ENCODE results near the gene BTBD9. TPM values are rescaled to one million over a fixed set of nuclear protein-coding genes. Genes with fewer than 3 reads are reported as not detected.

The BTBD9 gene
- total RNA-seq, 1 donor = 25.3 TPM

DNA sequence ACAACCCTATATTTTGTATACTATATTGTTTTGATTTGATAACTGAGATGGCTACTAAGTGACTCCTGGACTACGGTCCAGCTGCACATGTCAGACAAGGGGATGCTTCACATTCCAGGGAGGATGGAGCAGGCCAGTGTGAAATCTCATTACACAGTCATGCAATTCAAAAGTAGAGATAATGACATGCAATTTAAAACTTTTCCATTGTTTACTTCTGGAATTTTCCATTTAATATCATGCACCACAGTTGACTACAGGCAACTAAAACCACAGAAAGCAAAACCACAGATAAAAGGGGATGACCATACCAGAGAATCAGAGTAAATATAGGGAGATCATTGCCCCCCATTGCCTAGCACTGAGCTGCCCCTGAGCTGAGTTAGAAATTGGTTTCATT lies 366.4 kb downstream of the BTBD9 start:
- no peaks in the 10 kb centered on the region for H3K27me3 ChIP-seq (ENCODE audit: insufficient read depth, low read length)
- H3K9me3 ChIP-seq (ENCODE audit: low read depth, low read length) = no peaks in the 10 kb centered on the region
- no peaks in the 10 kb centered on the region for H4K20me1 ChIP-seq (ENCODE audit: insufficient read depth, low read length)
- H2AFZ ChIP-seq (ENCODE audit: low read length) = no peak overlapping the region
- peaks cover 38% of the 10 kb centered on the region for H3K4me1 ChIP-seq (ENCODE audit: insufficient read depth, low read length)
- no peaks in the 10 kb centered on the region for H3K79me2 ChIP-seq (ENCODE audit: insufficient read depth, low read length)
- H3K4me3 ChIP-seq (ENCODE audit: insufficient read depth, low read length) = no peak overlapping the region
- TF ChIP-seq, protein P1, sequence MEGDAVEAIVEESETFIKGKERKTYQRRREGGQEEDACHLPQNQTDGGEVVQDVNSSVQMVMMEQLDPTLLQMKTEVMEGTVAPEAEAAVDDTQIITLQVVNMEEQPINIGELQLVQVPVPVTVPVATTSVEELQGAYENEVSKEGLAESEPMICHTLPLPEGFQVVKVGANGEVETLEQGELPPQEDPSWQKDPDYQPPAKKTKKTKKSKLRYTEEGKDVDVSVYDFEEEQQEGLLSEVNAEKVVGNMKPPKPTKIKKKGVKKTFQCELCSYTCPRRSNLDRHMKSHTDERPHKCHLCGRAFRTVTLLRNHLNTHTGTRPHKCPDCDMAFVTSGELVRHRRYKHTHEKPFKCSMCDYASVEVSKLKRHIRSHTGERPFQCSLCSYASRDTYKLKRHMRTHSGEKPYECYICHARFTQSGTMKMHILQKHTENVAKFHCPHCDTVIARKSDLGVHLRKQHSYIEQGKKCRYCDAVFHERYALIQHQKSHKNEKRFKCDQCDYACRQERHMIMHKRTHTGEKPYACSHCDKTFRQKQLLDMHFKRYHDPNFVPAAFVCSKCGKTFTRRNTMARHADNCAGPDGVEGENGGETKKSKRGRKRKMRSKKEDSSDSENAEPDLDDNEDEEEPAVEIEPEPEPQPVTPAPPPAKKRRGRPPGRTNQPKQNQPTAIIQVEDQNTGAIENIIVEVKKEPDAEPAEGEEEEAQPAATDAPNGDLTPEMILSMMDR (IDR thresholded peaks at IDR 0.05; ENCODE audit: extremely low read depth, low read depth, low read length) = no peak
- no peak for DNase-seq (ENCODE audit: insufficient read length, low spot score, missing footprints)
- peak overlapping the region; percentile 12 for H3K27ac ChIP-seq (ENCODE audit: low read depth, low read length)
- no peaks in the 10 kb centered on the region for H3K36me3 ChIP-seq (ENCODE audit: insufficient read depth, low read length)
- no peak overlapping the region for H3K4me2 ChIP-seq (ENCODE audit: insufficient read depth, low read length)

DNA sequence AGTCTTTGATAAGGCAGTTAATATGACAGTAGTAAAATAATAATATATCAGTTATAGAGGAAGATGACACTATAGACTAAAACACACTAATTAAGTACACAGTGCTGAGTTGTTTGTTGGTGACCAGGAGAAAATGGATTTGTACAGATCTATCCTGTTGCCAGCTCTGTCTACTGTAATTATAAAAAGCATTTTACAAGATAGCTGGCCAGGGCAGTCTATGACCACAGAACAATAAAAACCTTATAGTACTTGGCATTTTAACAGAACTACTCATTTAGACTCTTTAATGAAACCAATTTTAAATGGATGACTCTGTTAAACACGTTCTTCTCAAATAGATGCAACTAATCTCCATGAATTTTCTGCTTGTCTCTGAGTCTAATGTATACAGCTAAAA lies 367.5 kb downstream of the BTBD9 start:
- Histone ChIP-seq H2AFZ (ENCODE audit: low read length) (no peak overlapping the region), H3K79me2 (ENCODE audit: insufficient read depth, low read length) (no peaks in the 10 kb centered on the region), H3K36me3 (ENCODE audit: insufficient read depth, low read length) (no peaks in the 10 kb centered on the region), H3K9me3 (ENCODE audit: low read depth, low read length) (no peaks in the 10 kb centered on the region), H3K4me3 (ENCODE audit: insufficient read depth, low read length) (no peak overlapping the region), H3K27me3 (ENCODE audit: insufficient read depth, low read length) (no peaks in the 10 kb centered on the region), H3K4me2 (ENCODE audit: insufficient read depth, low read length) (no peak overlapping the region), H3K27ac (ENCODE audit: low read depth, low read length) (peak overlapping the region; percentile 9), H4K20me1 (ENCODE audit: insufficient read depth, low read length) (no peaks in the 10 kb centered on the region), H3K4me1 (ENCODE audit: insufficient read depth, low read length) (peaks cover 38% of the 10 kb centered on the region)
- TF ChIP-seq, protein P1 (IDR thresholded peaks at IDR 0.05; ENCODE audit: extremely low read depth, low read depth, low read length) = no peak
- no peak for DNase-seq (ENCODE audit: insufficient read length, low spot score, missing footprints)

DNA sequence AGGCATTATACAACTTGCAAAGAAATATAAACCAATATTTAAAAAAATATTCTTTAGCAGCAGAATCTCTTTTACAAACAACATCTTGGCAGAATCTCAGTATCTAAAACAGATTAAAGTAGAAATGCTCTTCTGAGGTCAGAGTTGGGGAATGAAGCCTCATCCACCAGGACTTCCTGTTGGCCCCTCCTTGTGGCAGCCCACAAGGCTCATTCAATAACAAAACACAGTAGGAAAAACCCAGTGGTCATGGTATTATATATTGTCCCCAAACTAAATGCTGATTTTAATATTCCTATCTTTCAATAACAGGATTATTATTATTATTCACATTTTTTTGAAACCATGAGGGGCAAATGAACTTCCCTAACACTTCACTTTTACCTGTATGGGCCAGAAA lies 368.6 kb downstream of the BTBD9 start:
- H3K4me3 ChIP-seq (ENCODE audit: insufficient read depth, low read length) = no peak overlapping the region
- H3K9me3 ChIP-seq (ENCODE audit: low read depth, low read length) = no peaks in the 10 kb centered on the region
- H3K79me2 ChIP-seq (ENCODE audit: insufficient read depth, low read length) = no peaks in the 10 kb centered on the region
- peak overlapping the region; percentile 52 for H3K27ac ChIP-seq (ENCODE audit: low read depth, low read length)
- TF ChIP-seq, protein P1 (IDR thresholded peaks at IDR 0.05; ENCODE audit: extremely low read depth, low read depth, low read length) = no peak
- DNase-seq (ENCODE audit: insufficient read length, low spot score, missing footprints) = peak; percentile 62
- H2AFZ ChIP-seq (ENCODE audit: low read length) = no peak overlapping the region
- H3K27me3 ChIP-seq (ENCODE audit: insufficient read depth, low read length) = no peaks in the 10 kb centered on the region
- peaks cover 38% of the 10 kb centered on the region for H3K4me1 ChIP-seq (ENCODE audit: insufficient read depth, low read length)
- no peaks in the 10 kb centered on the region for H3K36me3 ChIP-seq (ENCODE audit: insufficient read depth, low read length)
- H4K20me1 ChIP-seq (ENCODE audit: insufficient read depth, low read length) = no peaks in the 10 kb centered on the region
- peak overlapping the region; percentile 33 for H3K4me2 ChIP-seq (ENCODE audit: insufficient read depth, low read length)

DNA sequence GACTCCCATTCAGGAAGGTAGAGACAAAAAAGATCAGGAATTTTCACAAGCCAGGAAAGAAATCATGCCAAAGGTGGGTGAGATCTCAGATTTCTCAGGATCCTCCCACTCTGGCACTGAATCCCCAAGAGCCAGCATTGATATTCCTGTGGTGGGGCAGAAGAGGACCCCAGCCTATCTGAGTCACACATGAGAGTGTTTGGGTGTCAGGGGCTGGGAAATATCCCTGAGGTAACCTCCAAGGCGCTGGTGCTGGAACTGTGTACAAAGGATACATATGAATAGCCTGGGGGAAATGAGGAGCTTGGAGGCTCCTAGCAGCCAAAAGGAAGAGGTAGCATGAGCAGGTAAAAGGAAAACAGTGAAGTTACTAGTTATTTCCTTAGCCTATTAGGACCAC lies 369.4 kb downstream of the BTBD9 start:
- H3K79me2 ChIP-seq (ENCODE audit: insufficient read depth, low read length) = no peaks in the 10 kb centered on the region
- H2AFZ ChIP-seq (ENCODE audit: low read length) = no peak overlapping the region
- no peaks in the 10 kb centered on the region for H4K20me1 ChIP-seq (ENCODE audit: insufficient read depth, low read length)
- no peaks in the 10 kb centered on the region for H3K9me3 ChIP-seq (ENCODE audit: low read depth, low read length)
- H3K4me1 ChIP-seq (ENCODE audit: insufficient read depth, low read length) = peaks cover 38% of the 10 kb centered on the region
- no peaks in the 10 kb centered on the region for H3K36me3 ChIP-seq (ENCODE audit: insufficient read depth, low read length)
- no peaks in the 10 kb centered on the region for H3K27me3 ChIP-seq (ENCODE audit: insufficient read depth, low read length)
- peak overlapping the region; percentile 52 for H3K27ac ChIP-seq (ENCODE audit: low read depth, low read length)
- no peak for DNase-seq (ENCODE audit: insufficient read length, low spot score, missing footprints)
- TF ChIP-seq, protein P1 (IDR thresholded peaks at IDR 0.05; ENCODE audit: extremely low read depth, low read depth, low read length) = no peak
- no peak overlapping the region for H3K4me2 ChIP-seq (ENCODE audit: insufficient read depth, low read length)
- no peak overlapping the region for H3K4me3 ChIP-seq (ENCODE audit: insufficient read depth, low read length)

All from osteoblast (primary cell).